ENCODE data around the gene IGF2.

The IGF2 gene

GRCh38 chr11:2132874-2133240 lies 6.3 kb downstream of the IGF2 start:
- Mint-ChIP-seq H3K36me3 (ENCODE audit: low read depth) (peaks cover 45% of the 10 kb centered on the region), H3K9me3 (no peaks in the 10 kb centered on the region), H3K4me1 (peaks cover 66% of the 10 kb centered on the region), H3K27me3 (ENCODE audit: low read depth, poor library complexity) (peaks cover 45% of the 10 kb centered on the region), H3K4me3 (peak overlapping the region; percentile 55), H3K27ac (peak overlapping the region; percentile 87)
- TF ChIP-seq CTCF (IDR thresholded peaks at IDR 0.05), result no peak
- DNase-seq, result no peak

GRCh38 chr11:2132246-2132645 lies 6.9 kb downstream of the IGF2 start:
- Mint-ChIP-seq H3K9me3 (no peaks in the 10 kb centered on the region), H3K4me3 (peak overlapping the region; percentile 19), H3K27ac (peak overlapping the region; percentile 97), H3K27me3 (ENCODE audit: low read depth, poor library complexity) (peaks cover 42% of the 10 kb centered on the region), H3K36me3 (ENCODE audit: low read depth) (peaks cover 45% of the 10 kb centered on the region), H3K4me1 (peaks cover 68% of the 10 kb centered on the region)
- no peak for DNase-seq
- no peak for TF ChIP-seq CTCF (IDR thresholded peaks at IDR 0.05)

GRCh38 chr11:2131371-2132236 lies 7.6 kb downstream of the IGF2 start:
- Mint-ChIP-seq H3K27ac (peak overlapping the region; percentile 97), H3K9me3 (no peaks in the 10 kb centered on the region), H3K27me3 (ENCODE audit: low read depth, poor library complexity) (peaks cover 40% of the 10 kb centered on the region), H3K4me1 (peaks cover 67% of the 10 kb centered on the region), H3K4me3 (peak overlapping the region; percentile 44), H3K36me3 (ENCODE audit: low read depth) (peaks cover 45% of the 10 kb centered on the region)
- no peak for TF ChIP-seq CTCF (IDR thresholded peaks at IDR 0.05)
- DNase-seq, result no peak

- Mint-ChIP-seq H3K27ac (peak overlapping the region; percentile 97), H3K4me3 (peak overlapping the region; percentile 44), H3K27me3 (ENCODE audit: low read depth, poor library complexity) (peaks cover 36% of the 10 kb centered on the region), H3K4me1 (peaks cover 60% of the 10 kb centered on the region), H3K9me3 (no peaks in the 10 kb centered on the region), H3K36me3 (ENCODE audit: low read depth) (peaks cover 40% of the 10 kb centered on the region)
- DNase-seq, result no peak
- TF ChIP-seq CTCF (IDR thresholded peaks at IDR 0.05), result no peak
Observed at GRCh38 chr11:2130881-2131352, 8.3 kb downstream of the IGF2 start.

- Mint-ChIP-seq H3K36me3 (ENCODE audit: low read depth) (peaks cover 30% of the 10 kb centered on the region), H3K4me3 (no peak overlapping the region), H3K9me3 (no peaks in the 10 kb centered on the region), H3K27me3 (ENCODE audit: low read depth, poor library complexity) (peaks cover 33% of the 10 kb centered on the region), H3K4me1 (peaks cover 50% of the 10 kb centered on the region), H3K27ac (peak overlapping the region; percentile 48)
- no peak for DNase-seq
- no peak for TF ChIP-seq CTCF (IDR thresholded peaks at IDR 0.05)
Observed at GRCh38 chr11:2129699-2130366, 9.4 kb downstream of the IGF2 start.
